GM12878 (cell line): ENCODE data around the gene CARD10. TPM values are rescaled to one million over a fixed set of nuclear protein-coding genes. Genes with fewer than 3 reads are reported as not detected.

ENCODE experiments used
- ATAC-seq: fragments of 200-7000 bp; cut with Tn5 transposase; 3 replicates; pipeline ENCODE4 v1.9.1; 2020; ENCODE audit warnings: mild to moderate bottlenecking, moderate library complexity
- BruUV-seq: library from RNA; stranded (reverse); fragments of 400-500 nt; replicated peaks from 2 replicates; lab custom pipeline; 2021; lab: Mats Ljungman, UMichigan
- CTCF ChIA-PET: fragments of 300-600 bp; sonication (Branson Sonifier 250); formaldehyde crosslinking; extraction: SDS; loops from one replicate; lab custom pipeline; 2021; ENCODE audit warnings: inconsistent platforms; lab: Yijun Ruan, JAX
- POLR2A ChIA-PET: fragments of 350-600 bp; formaldehyde crosslinking; extraction: SDS; loops from one replicate; lab custom pipeline; 2021; ENCODE audit warnings: inconsistent platforms; lab: Charles Lee
- RAD21 ChIA-PET: fragments of 300-600 bp; sonication (Branson Sonifier 250); formaldehyde crosslinking; loops from one replicate; lab custom pipeline; 2023; ENCODE audit warnings: antibody characterized with exemption; ENCODE audit not compliant: unreplicated experiment; lab: Charles Lee
- SMC1A ChIA-PET: fragments of 300-600 bp; sonication (Branson Sonifier 250); formaldehyde crosslinking; loops from one replicate; lab custom pipeline; 2023; ENCODE audit not compliant: unreplicated experiment, uncharacterized antibody; lab: Charles Lee
- DNase-seq: peaks from one replicate; pipeline ENCODE4 v3.0.0-alpha.2; 2011; ENCODE audit warnings: low read depth, low spot score
- FAIRE-seq: peaks from 3 replicates; lab custom pipeline; 2011; peaks lifted over from hg19 to GRCh38; lab: Jason Lieb, UNC
- H2AFZ ChIP-seq: 2 replicates; pipeline ENCODE4 v1.6.0; 2011; ENCODE audit warnings: low read depth, low read length, control low read depth; ENCODE audit not compliant: control insufficient read depth
- H3K27ac ChIP-seq: 2 replicates; pipeline ENCODE4 v1.5.1; 2011; ENCODE audit warnings: control low read depth; ENCODE audit not compliant: control insufficient read depth, insufficient read depth
- H3K27me3 ChIP-seq, 2 experiments: replicated peaks in 1 of 2; 2 replicates each; pipeline versions ENCODE4 v1.6.0 to v1.6.1; 2011; ENCODE audit warnings: low read length in 1 of 2; ENCODE audit not compliant: control insufficient read depth in 2 of 2, insufficient read depth in 2 of 2
- H3K36me3 ChIP-seq, 2 experiments: 2 replicates each; pipeline ENCODE4 v1.5.1; 2011; ENCODE audit warnings: low read length in 1 of 2; ENCODE audit not compliant: control insufficient read depth in 2 of 2, insufficient read depth in 2 of 2
- H3K4me1 ChIP-seq: 2 replicates; pipeline ENCODE4 v1.6.1; 2011; ENCODE audit warnings: mild to moderate bottlenecking, low read length, moderate library complexity, mixed read lengths; ENCODE audit not compliant: control insufficient read depth, insufficient read depth
- H3K4me2 ChIP-seq: 2 replicates; pipeline ENCODE4 v1.6.0; 2011; ENCODE audit warnings: control low read depth; ENCODE audit not compliant: control insufficient read depth, insufficient read depth
- H3K4me3 ChIP-seq: fragments of 200-600 bp; sonication (generic); 2 replicates; pipeline ENCODE4 v1.5.1; 2016
- H3K79me2 ChIP-seq: 2 replicates; pipeline ENCODE4 v1.6.0; 2011; ENCODE audit warnings: low read length; ENCODE audit not compliant: control insufficient read depth, insufficient read depth
- H3K9ac ChIP-seq: 2 replicates; pipeline ENCODE4 v1.8.0; 2011; ENCODE audit warnings: low read length, control low read depth, mixed read lengths; ENCODE audit not compliant: control insufficient read depth, insufficient read depth
- H3K9me3 ChIP-seq: replicated peaks from 3 replicates; pipeline ENCODE4 v1.5.1; 2011; ENCODE audit warnings: mild to moderate bottlenecking, low read length; ENCODE audit not compliant: control insufficient read depth, insufficient read depth
- H4K20me1 ChIP-seq: 2 replicates; pipeline ENCODE4 v1.6.0; 2011; ENCODE audit not compliant: control insufficient read depth, insufficient read depth
- BCLAF1 ChIP-seq: fragments of 450-650 bp; IDR thresholded peaks from 2 replicates; pipeline ENCODE4 v1.6.1; 2017; ENCODE audit warnings: antibody characterized with exemption, mild to moderate bottlenecking, moderate library complexity
- E4F1 ChIP-seq: fragments of 450-650 bp; IDR thresholded peaks from 2 replicates; pipeline ENCODE4 v1.6.1; 2018; ENCODE audit warnings: borderline replicate concordance, mild to moderate bottlenecking; ENCODE audit not compliant: partially characterized antibody
- HDGF ChIP-seq: fragments of 450-650 bp; IDR thresholded peaks from 2 replicates; pipeline ENCODE4 v1.6.1; 2016; ENCODE audit warnings: antibody characterized with exemption
- IRF3 ChIP-seq: fragments of 450-650 bp; IDR thresholded peaks from 2 replicates; pipeline ENCODE4 v1.6.1; 2014; ENCODE audit warnings: mild to moderate bottlenecking
- IRF4 ChIP-seq: IDR thresholded peaks from 2 replicates; pipeline ENCODE4 v1.6.1; 2011; ENCODE audit warnings: low read depth, low read length
- WGBS: methylation state at CpG from one replicate; pipeline ENCODE4 v1.1.6; 2016; ENCODE audit warnings: low lambda C conversion rate; ENCODE audit not compliant: insufficient replicate concordance, insufficient coverage; ENCODE audit errors: missing lambda C conversion rate; 5-methylcytosine and 5-hydroxymethylcytosine counted together
- in situ Hi-C: fragments of 300-500 bp; cut with MboI; formaldehyde crosslinking; loops from 9 replicates; pipeline ENCODE4 v1.14.3; 2018; ENCODE audit warnings: mixed read lengths
- intact Hi-C: fragments of 100-400 bp; cut with micrococcal nuclease; formaldehyde crosslinking; loops from one replicate; pipeline ENCODE4 v1.14.2; 2022; ENCODE audit not compliant: unreplicated experiment
- polyA plus RNA-seq, 11 experiments: library from polyadenylated mRNA; depleted of rRNA in 4 of 11; unstranded in 6 of 11; stranded (reverse) in 5 of 11; fragments of >200 nt; fragmentation: Nextera tagmentation in 4 of 11; fragmentation: Illumina TruSeq in 1 of 11; extraction: Ambion mirVana in 4 of 11; extraction: Trizol in 1 of 11; gene quantifications; 1 replicate in 1 of 11; 2 replicates in 10 of 11; pipeline versions ENCODE4 v1.2.1 to v1.2.3, GENCODE V29; 2011 to 2016; ENCODE audit warnings: inconsistent platforms in 2 of 11, missing spikeins in 2 of 11, low read depth in 1 of 11
- total RNA-seq, 4 experiments: library from RNA; depleted of rRNA in 3 of 4; stranded (reverse); fragments of >200 nt in 3 of 4; fragmentation: Illumina TruSeq in 1 of 4; extraction: Trizol in 1 of 4; gene quantifications; 2 replicates each; pipeline versions ENCODE4 v1.2.1 to v1.2.3, GENCODE V29; 2013 to 2021

CARD10 gene
- total and polyA plus RNA-seq, 10 of the 15 experiments (the other 5 are each of a cell fraction or from before 2014, with no cell fraction given), result 0.08 to 0.10 (median 0.10) TPM; not detected in 7

DNA sequence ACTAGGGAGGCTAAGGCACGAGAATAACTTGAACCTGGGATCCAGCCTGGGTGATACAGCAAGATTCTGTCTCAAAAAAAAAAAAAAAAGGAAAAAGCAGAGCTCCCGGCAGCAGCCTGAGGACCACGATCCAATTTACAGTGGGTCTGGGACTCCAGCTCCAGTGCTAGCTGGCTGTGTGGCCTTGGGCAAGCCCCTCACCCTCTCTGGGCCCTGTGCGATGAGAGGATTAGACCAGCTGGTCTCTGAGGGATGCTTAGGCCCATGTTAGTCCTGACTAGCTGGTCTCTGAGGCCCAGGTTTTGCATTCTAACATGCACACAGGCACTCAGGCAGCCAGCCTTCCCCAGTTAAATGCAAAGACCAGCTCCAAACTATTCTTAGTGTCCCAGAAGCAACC is 13.7 kb downstream of the CARD10 start:
- H3K27me3 ChIP-seq, result no peaks in the 10 kb centered on the region
- no peaks in the 10 kb centered on the region for H4K20me1 ChIP-seq
- FAIRE-seq (no peak), ATAC-seq (no peak), DNase-seq (no peak)
- BruUV-seq, result no TSS peak
- no peaks in the 10 kb centered on the region for H3K4me1 ChIP-seq
- H3K79me2 ChIP-seq, result no peaks in the 10 kb centered on the region
- in situ Hi-C loops (no loop called here), intact Hi-C loops (no loop called here)
- no peaks in the 10 kb centered on the region for H3K36me3 ChIP-seq
- H3K9me3 ChIP-seq, result no peaks in the 10 kb centered on the region
- H3K27ac ChIP-seq, result no peak overlapping the region
- H3K9ac ChIP-seq, result no peak overlapping the region
- ChIA-PET RAD21 (no interaction called here), POLR2A (no interaction called here), SMC1A (no interaction called here), CTCF (interaction anchor here (1.4 to 2.1 kb wide), 2 partner anchors 33 to 76 kb away, joined by 3 to 9 read pairs; no protein-coding TSS in a partner anchor)
- TF ChIP-seq IRF4, result no peak
- TF ChIP-seq BCLAF1, result no peak
- TF ChIP-seq IRF3, result no peak
- TF ChIP-seq E4F1, result no peak
- TF ChIP-seq HDGF, result no peak
- 47% methylated on average over 2 of the region's 4 CpGs for WGBS
- H3K4me2 ChIP-seq, result no peak overlapping the region
- no peak overlapping the region for H2AFZ ChIP-seq
- no peak overlapping the region for H3K4me3 ChIP-seq
